ENCODE results near the gene TM4SF1. TPM values are rescaled to one million over a fixed set of nuclear protein-coding genes. Genes with fewer than 3 reads are reported as not detected.
A peak's percentile ranks its signal among the peaks of the same experiment; 100 is the strongest.

The TM4SF1 gene
- total RNA-seq, 4 donors from 2014 or later, result 15.2 to 55.3 (median 25.8) TPM

- no peaks in the 10 kb centered on the region for H3K4me1 ChIP-seq
- H3K4me3 ChIP-seq, result no peak overlapping the region
- no peaks in the 10 kb centered on the region for H3K27me3 ChIP-seq
- DNase-seq, result no peak
- no peaks in the 10 kb centered on the region for H3K9me3 ChIP-seq
- H3K36me3 ChIP-seq, result no peaks in the 10 kb centered on the region
- TF ChIP-seq CTCF (IDR thresholded peaks at IDR 0.05), result no peak
- H3K27ac ChIP-seq, result peak overlapping the region in 1 of 4 donors; percentile 7
Measured at GRCh38 chr3:149395107-149396089, 17.9 kb upstream of the TM4SF1 start.

- H3K27ac ChIP-seq, result no peak overlapping the region
- no peaks in the 10 kb centered on the region for H3K4me1 ChIP-seq
- peak; percentile 20 to 85 (median 71) for DNase-seq
- no peaks in the 10 kb centered on the region for H3K9me3 ChIP-seq
- no peaks in the 10 kb centered on the region for H3K36me3 ChIP-seq
- TF ChIP-seq POLR2A (IDR thresholded peaks at IDR 0.05), result no peak
- TF ChIP-seq CTCF (IDR thresholded peaks at IDR 0.05), result peak in 5 of 6 experiments; percentile 17 to 96 (median 91)
- H3K4me3 ChIP-seq, result no peak overlapping the region
- no peaks in the 10 kb centered on the region for H3K27me3 ChIP-seq
Measured at GRCh38 chr3:149393345-149394160, 16.1 kb upstream of the TM4SF1 start.

GRCh38 chr3:149391960-149392359 lies 14.5 kb upstream of the TM4SF1 start:
- TF ChIP-seq CTCF (IDR thresholded peaks at IDR 0.05) (no peak), POLR2A (IDR thresholded peaks at IDR 0.05) (no peak)
- H3K9me3 ChIP-seq, result no peaks in the 10 kb centered on the region
- H3K4me3 ChIP-seq, result no peak overlapping the region
- no peaks in the 10 kb centered on the region for H3K27me3 ChIP-seq
- peaks cover 0 to 6% (median 0%) of the 10 kb centered on the region in 4 donors for H3K4me1 ChIP-seq
- H3K27ac ChIP-seq, result no peak overlapping the region
- no peak for DNase-seq
- H3K36me3 ChIP-seq, result no peaks in the 10 kb centered on the region

- no peak overlapping the region for H3K4me3 ChIP-seq
- H3K27ac ChIP-seq, result no peak overlapping the region
- H3K27me3 ChIP-seq, result no peaks in the 10 kb centered on the region
- TF ChIP-seq POLR2A (IDR thresholded peaks at IDR 0.05), result no peak
- no peaks in the 10 kb centered on the region for H3K9me3 ChIP-seq
- H3K36me3 ChIP-seq, result no peaks in the 10 kb centered on the region
- H3K4me1 ChIP-seq, result peaks cover 0 to 6% (median 0%) of the 10 kb centered on the region in 4 donors
- peak in 1 of 3 donors; percentile 54 for DNase-seq
Measured at GRCh38 chr3:149390772-149391212, 13.3 kb upstream of the TM4SF1 start.

- Histone ChIP-seq H3K36me3 (no peaks in the 10 kb centered on the region), H3K9me3 (no peaks in the 10 kb centered on the region), H3K27me3 (no peaks in the 10 kb centered on the region), H3K27ac (no peak overlapping the region), H3K4me3 (no peak overlapping the region), H3K4me1 (peaks cover 0 to 6% (median 0%) of the 10 kb centered on the region in 4 donors)
- no peak for DNase-seq
- TF ChIP-seq CTCF (IDR thresholded peaks at IDR 0.05), result no peak
- no peak for TF ChIP-seq POLR2A (IDR thresholded peaks at IDR 0.05)
Measured at GRCh38 chr3:149390294-149390693, 12.8 kb upstream of the TM4SF1 start.

Data from Peyer's patch (tissue), 4 donors.